ENCODE data around the gene TSPAN11.

TSPAN11 gene

DNA sequence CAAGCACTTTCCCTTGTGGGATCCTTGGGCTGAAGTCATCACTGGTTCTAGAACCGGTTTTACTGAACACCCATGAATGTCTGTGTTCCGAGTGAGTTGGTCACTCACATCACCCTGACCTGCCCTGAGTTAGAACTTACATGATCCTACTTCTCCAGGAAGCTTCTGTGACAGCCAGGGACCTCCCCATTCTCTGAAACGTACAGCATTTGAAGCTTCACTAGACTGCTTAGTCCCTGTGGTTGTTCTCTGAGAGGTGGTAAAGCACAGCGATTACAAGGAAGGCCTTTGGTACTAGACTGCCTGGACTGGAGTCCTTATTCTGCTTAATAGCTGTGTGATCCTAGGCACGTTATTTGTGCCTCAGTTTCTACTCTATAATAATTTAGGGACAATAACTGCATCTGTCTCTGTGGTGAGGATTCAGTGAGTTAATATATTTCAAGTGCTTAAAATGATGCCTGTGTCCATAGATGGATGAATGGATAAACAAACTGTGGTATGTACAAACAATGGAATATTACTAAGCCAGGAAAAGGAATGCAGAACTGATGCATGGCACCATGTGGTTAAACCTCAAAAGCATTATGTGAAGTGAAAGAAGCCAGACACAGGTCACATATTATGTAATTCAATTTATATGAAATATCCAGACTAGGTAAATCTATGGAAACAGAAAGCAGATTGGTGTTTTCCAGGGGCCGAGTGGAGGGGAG lies 92.4 kb downstream of the TSPAN11 start:
- POLR2A ChIA-PET = no interaction called here
- CTCF ChIA-PET = no interaction called here

DNA sequence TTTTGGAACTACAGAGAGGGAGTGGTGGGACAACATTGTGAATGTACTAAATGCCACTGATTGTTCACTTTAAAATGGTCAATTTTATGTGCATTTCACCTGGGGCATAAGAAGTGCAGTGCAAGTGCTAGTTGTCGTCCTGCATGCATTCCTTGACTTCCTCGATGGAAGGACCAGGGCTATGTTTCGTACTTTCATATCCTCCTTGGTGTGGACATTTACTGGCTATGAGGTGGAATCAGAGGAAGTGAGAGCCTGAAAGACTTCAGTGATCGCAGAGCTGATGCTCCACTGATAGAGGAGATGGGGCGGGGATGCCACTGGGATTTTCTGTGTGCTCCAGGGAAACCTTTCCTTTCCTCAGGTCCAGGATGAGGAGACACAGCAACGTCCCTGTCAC lies 93.0 kb downstream of the TSPAN11 start:
- CTCF ChIA-PET = interaction anchor here (0.9 kb wide), 1 partner anchor 12 kb away, joined by 3 read pairs; no protein-coding TSS in a partner anchor
- POLR2A ChIA-PET = no interaction called here
- no peak for DNase-seq (ENCODE audit: extremely low spot score)
- TF ChIP-seq, protein P1, sequence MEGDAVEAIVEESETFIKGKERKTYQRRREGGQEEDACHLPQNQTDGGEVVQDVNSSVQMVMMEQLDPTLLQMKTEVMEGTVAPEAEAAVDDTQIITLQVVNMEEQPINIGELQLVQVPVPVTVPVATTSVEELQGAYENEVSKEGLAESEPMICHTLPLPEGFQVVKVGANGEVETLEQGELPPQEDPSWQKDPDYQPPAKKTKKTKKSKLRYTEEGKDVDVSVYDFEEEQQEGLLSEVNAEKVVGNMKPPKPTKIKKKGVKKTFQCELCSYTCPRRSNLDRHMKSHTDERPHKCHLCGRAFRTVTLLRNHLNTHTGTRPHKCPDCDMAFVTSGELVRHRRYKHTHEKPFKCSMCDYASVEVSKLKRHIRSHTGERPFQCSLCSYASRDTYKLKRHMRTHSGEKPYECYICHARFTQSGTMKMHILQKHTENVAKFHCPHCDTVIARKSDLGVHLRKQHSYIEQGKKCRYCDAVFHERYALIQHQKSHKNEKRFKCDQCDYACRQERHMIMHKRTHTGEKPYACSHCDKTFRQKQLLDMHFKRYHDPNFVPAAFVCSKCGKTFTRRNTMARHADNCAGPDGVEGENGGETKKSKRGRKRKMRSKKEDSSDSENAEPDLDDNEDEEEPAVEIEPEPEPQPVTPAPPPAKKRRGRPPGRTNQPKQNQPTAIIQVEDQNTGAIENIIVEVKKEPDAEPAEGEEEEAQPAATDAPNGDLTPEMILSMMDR (IDR thresholded peaks at IDR 0.05; ENCODE audit: control extremely low read depth, extremely low read depth, low read depth, missing control alignments) = no peak

More for the DNA sequence above, 92.4 kb downstream of the TSPAN11 start:
- TF ChIP-seq, protein P1 (IDR thresholded peaks at IDR 0.05; ENCODE audit: control extremely low read depth, extremely low read depth, low read depth, missing control alignments) = no peak
- DNase-seq (ENCODE audit: extremely low spot score) = no peak

DNA sequence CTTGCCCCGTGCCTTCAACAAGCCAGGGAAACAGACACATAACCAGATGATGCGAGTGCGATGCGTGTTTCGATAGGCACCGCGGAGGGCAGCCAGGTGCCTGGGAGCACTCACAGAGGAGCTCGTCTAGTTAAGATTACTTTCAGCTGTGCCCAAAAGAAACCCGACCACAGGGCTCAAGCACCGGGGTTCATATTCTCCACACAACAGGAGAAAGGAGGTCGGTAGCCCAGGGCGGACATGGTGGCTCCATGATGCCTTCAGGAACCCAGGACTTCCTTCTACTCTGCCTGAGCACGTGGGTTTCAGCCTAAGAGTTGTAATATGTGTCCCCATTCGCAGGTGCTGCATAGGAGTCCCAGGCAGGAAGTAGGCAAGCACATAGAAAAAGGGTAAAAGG lies 93.4 kb downstream of the TSPAN11 start:
- DNase-seq (ENCODE audit: extremely low spot score) = no peak
- POLR2A ChIA-PET = no interaction called here
- CTCF ChIA-PET = interaction anchor here (0.9 to 1.5 kb wide), 2 partner anchors 12 to 173 kb away, joined by 3 read pairs; no protein-coding TSS in a partner anchor
- TF ChIP-seq, protein P1 (IDR thresholded peaks at IDR 0.05; ENCODE audit: control extremely low read depth, extremely low read depth, low read depth, missing control alignments) = no peak

DNA sequence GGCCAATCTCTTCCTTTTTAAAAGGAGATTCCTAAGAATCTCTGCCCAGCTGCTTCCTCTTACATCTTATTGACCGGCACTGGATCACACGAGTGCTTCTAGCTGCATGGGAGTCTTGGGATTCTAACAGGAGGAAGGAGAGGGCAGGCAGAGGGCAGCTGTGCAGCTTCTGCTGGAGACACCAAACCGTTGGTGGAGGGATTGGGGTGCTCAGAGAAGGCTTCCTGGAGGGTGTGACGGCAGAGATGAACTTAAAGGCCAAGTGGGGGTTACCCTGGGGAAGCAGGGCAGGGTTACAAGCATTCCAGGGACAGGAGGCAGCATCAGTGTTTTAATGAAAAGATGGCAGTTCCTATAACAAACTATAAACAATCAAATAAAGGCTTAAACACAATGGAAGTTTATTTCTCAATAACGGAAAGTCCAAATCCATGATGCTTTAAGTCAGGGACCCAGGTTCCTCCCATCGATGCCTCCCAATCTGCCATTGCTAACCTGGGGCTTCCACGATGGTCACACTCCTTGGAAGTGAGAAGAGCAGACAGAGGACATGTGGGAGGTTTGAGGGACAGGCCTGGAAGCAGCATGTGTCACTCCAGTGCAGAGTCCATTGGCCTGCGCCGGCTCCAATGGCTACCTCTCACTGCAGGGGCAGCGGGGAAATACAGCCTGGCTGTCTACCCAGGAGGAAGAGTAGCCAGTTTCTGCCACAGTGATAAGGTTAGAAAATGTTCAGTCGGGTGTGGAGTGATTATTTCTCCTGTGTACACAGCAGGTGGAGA lies 94.0 kb downstream of the TSPAN11 start:
- TF ChIP-seq, protein P1 (IDR thresholded peaks at IDR 0.05; ENCODE audit: control extremely low read depth, extremely low read depth, low read depth, missing control alignments) = no peak
- no peak for DNase-seq (ENCODE audit: extremely low spot score)
- POLR2A ChIA-PET = no interaction called here
- CTCF ChIA-PET = interaction anchor here (0.9 to 4.4 kb wide), 3 partner anchors 9 to 173 kb away, joined by 3 to 37 read pairs (median 3); no protein-coding TSS in a partner anchor

DNA sequence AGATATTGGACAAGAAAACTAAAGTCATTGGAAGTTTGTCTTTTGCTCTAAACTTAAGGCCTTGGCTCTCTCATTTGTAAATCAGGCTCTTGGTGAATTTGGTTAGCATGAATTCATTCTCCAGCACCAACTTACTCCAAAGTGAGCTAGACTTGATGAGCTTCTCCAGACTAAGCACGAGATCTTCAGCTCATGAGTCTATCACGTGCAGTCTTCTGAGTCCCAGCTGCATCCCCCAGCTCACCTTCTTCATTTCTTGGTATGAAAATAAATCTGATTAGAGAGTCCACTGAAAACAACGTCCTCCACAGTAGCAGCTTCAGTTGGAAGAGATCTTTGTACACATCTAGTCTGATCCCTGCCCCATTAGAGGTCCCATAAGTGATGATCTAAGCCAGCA lies 94.6 kb downstream of the TSPAN11 start:
- no peak for DNase-seq (ENCODE audit: extremely low spot score)
- TF ChIP-seq, protein P1 (IDR thresholded peaks at IDR 0.05; ENCODE audit: control extremely low read depth, extremely low read depth, low read depth, missing control alignments) = no peak
- ChIA-PET CTCF (interaction anchor here (1.0 to 4.4 kb wide), 4 partner anchors 10 to 217 kb away, joined by 3 to 37 read pairs (median 3); no protein-coding TSS in a partner anchor), POLR2A (no interaction called here)

DNA sequence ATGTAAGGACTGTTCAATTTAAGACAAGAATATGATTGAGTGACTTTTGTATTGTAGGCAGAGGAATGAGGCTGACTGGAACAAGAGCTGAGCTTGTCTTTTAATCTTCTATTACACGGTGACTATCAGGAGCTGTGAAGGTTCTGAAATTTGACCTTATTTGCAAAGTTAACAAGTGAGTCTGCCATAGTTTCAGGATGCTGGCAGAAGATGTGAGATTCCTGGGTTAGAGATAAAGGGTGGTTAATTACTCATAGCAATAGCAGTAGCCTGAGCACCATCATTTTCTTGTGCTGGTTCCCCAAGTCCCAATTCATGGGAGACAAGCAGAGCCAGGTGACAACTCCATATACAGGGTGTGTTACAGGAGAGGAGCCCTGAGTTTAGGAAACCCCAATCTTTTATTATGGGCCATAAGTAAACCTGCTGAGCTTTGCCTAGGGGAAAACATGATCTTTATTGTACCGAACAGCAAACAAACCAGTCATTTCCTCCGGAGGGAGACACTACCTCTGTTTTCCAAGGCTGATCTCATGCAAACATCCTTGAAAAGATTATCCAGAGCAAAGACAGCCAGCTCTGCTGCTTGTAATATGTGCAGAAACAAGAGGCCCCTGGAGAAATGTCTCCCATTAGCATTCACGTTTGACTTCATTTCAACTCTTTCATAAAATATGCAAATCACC lies 95.4 kb downstream of the TSPAN11 start:
- CTCF ChIA-PET = interaction anchor here (1.0 to 4.4 kb wide), 4 partner anchors 11 to 216 kb away, joined by 3 to 37 read pairs (median 3); no protein-coding TSS in a partner anchor
- TF ChIP-seq, protein P1 (IDR thresholded peaks at IDR 0.05; ENCODE audit: control extremely low read depth, extremely low read depth, low read depth, missing control alignments) = no peak
- DNase-seq (ENCODE audit: extremely low spot score) = no peak
- POLR2A ChIA-PET = no interaction called here
